GM12878 (cell line): ENCODE results near the gene ZBTB21. TPM values are rescaled to one million over a fixed set of nuclear protein-coding genes. Genes with fewer than 3 reads are reported as not detected.

Experiments used
- ATAC-seq: fragments of 200-7000 bp; cut with Tn5 transposase; 3 replicates; pipeline ENCODE4 v1.9.1; 2020; ENCODE audit warnings: mild to moderate bottlenecking, moderate library complexity
- BruUV-seq: library from RNA; stranded (reverse); fragments of 400-500 nt; replicated peaks from 2 replicates; lab custom pipeline; 2021; lab: Mats Ljungman, UMichigan
- CTCF ChIA-PET: fragments of 300-600 bp; sonication (Branson Sonifier 250); formaldehyde crosslinking; extraction: SDS; loops from one replicate; lab custom pipeline; 2021; ENCODE audit warnings: inconsistent platforms; lab: Yijun Ruan, JAX
- POLR2A ChIA-PET: fragments of 350-600 bp; formaldehyde crosslinking; extraction: SDS; loops from one replicate; lab custom pipeline; 2021; ENCODE audit warnings: inconsistent platforms; lab: Charles Lee
- RAD21 ChIA-PET: fragments of 300-600 bp; sonication (Branson Sonifier 250); formaldehyde crosslinking; loops from one replicate; lab custom pipeline; 2023; ENCODE audit warnings: antibody characterized with exemption; ENCODE audit not compliant: unreplicated experiment; lab: Charles Lee
- SMC1A ChIA-PET: fragments of 300-600 bp; sonication (Branson Sonifier 250); formaldehyde crosslinking; loops from one replicate; lab custom pipeline; 2023; ENCODE audit not compliant: unreplicated experiment, uncharacterized antibody; lab: Charles Lee
- DNase-seq: peaks from one replicate; pipeline ENCODE4 v3.0.0-alpha.2; 2011; ENCODE audit warnings: low read depth, low spot score
- FAIRE-seq: peaks from 3 replicates; lab custom pipeline; 2011; peaks lifted over from hg19 to GRCh38; lab: Jason Lieb, UNC
- H2AFZ ChIP-seq: 2 replicates; pipeline ENCODE4 v1.6.0; 2011; ENCODE audit warnings: low read depth, low read length, control low read depth; ENCODE audit not compliant: control insufficient read depth
- H3K27ac ChIP-seq: 2 replicates; pipeline ENCODE4 v1.5.1; 2011; ENCODE audit warnings: control low read depth; ENCODE audit not compliant: control insufficient read depth, insufficient read depth
- H3K27me3 ChIP-seq, 2 experiments: replicated peaks in 1 of 2; 2 replicates each; pipeline versions ENCODE4 v1.6.0 to v1.6.1; 2011; ENCODE audit warnings: low read length in 1 of 2; ENCODE audit not compliant: control insufficient read depth in 2 of 2, insufficient read depth in 2 of 2
- H3K36me3 ChIP-seq, 2 experiments: 2 replicates each; pipeline ENCODE4 v1.5.1; 2011; ENCODE audit warnings: low read length in 1 of 2; ENCODE audit not compliant: control insufficient read depth in 2 of 2, insufficient read depth in 2 of 2
- H3K4me1 ChIP-seq: 2 replicates; pipeline ENCODE4 v1.6.1; 2011; ENCODE audit warnings: mild to moderate bottlenecking, low read length, moderate library complexity, mixed read lengths; ENCODE audit not compliant: control insufficient read depth, insufficient read depth
- H3K4me2 ChIP-seq: 2 replicates; pipeline ENCODE4 v1.6.0; 2011; ENCODE audit warnings: control low read depth; ENCODE audit not compliant: control insufficient read depth, insufficient read depth
- H3K4me3 ChIP-seq: fragments of 200-600 bp; sonication (generic); 2 replicates; pipeline ENCODE4 v1.5.1; 2016
- H3K79me2 ChIP-seq: 2 replicates; pipeline ENCODE4 v1.6.0; 2011; ENCODE audit warnings: low read length; ENCODE audit not compliant: control insufficient read depth, insufficient read depth
- H3K9ac ChIP-seq: 2 replicates; pipeline ENCODE4 v1.8.0; 2011; ENCODE audit warnings: low read length, control low read depth, mixed read lengths; ENCODE audit not compliant: control insufficient read depth, insufficient read depth
- H3K9me3 ChIP-seq: replicated peaks from 3 replicates; pipeline ENCODE4 v1.5.1; 2011; ENCODE audit warnings: mild to moderate bottlenecking, low read length; ENCODE audit not compliant: control insufficient read depth, insufficient read depth
- H4K20me1 ChIP-seq: 2 replicates; pipeline ENCODE4 v1.6.0; 2011; ENCODE audit not compliant: control insufficient read depth, insufficient read depth
- BACH1 ChIP-seq: fragments of 450-650 bp; IDR thresholded peaks from 2 replicates; pipeline ENCODE4 v1.6.1; 2017; ENCODE audit warnings: mild to moderate bottlenecking, borderline replicate concordance
- GABPA ChIP-seq: IDR thresholded peaks from 2 replicates; pipeline ENCODE4 v1.6.1; 2014; ENCODE audit warnings: antibody characterized with exemption, low read depth, mild to moderate bottlenecking, inconsistent platforms
- KAT2A ChIP-seq: conservative IDR thresholded peaks from 2 replicates; pipeline ENCODE4 v1.6.1; 2011; ENCODE audit warnings: low read depth, low read length; ENCODE audit not compliant: control insufficient read depth
- MEF2B ChIP-seq: fragments of 450-650 bp; IDR thresholded peaks from 2 replicates; pipeline ENCODE4 v1.6.1; 2018; ENCODE audit warnings: mild to moderate bottlenecking, moderate library complexity; ENCODE audit not compliant: partially characterized antibody, poor library complexity, severe bottlenecking
- NFXL1 ChIP-seq: fragments of 450-650 bp; IDR thresholded peaks from 2 replicates; pipeline ENCODE4 v1.6.1; 2017; ENCODE audit warnings: antibody characterized with exemption, mild to moderate bottlenecking, borderline replicate concordance
- NRF1 ChIP-seq: conservative IDR thresholded peaks from 2 replicates; pipeline ENCODE4 v1.6.1; 2011; ENCODE audit warnings: mild to moderate bottlenecking, low read depth, low read length, improper control_type of control experiment
- RCOR1 ChIP-seq: conservative IDR thresholded peaks from 2 replicates; pipeline ENCODE4 v1.6.1; 2012; ENCODE audit warnings: low read depth, low read length, improper control_type of control experiment
- RUNX3 ChIP-seq: IDR thresholded peaks from 2 replicates; pipeline ENCODE4 v1.6.1; 2012; ENCODE audit warnings: low read length, inconsistent platforms
- SREBF2 ChIP-seq: IDR thresholded peaks from 2 replicates; pipeline ENCODE4 v1.6.1; 2012; ENCODE audit warnings: mild to moderate bottlenecking, low read length
- SUPT20H ChIP-seq: IDR thresholded peaks from 2 replicates; pipeline ENCODE4 v1.6.1; 2011; ENCODE audit warnings: low read depth, mild to moderate bottlenecking, low read length, moderate library complexity, borderline replicate concordance; ENCODE audit not compliant: control insufficient read depth
- WGBS: methylation state at CpG from one replicate; pipeline ENCODE4 v1.1.6; 2016; ENCODE audit warnings: low lambda C conversion rate; ENCODE audit not compliant: insufficient replicate concordance, insufficient coverage; ENCODE audit errors: missing lambda C conversion rate; 5-methylcytosine and 5-hydroxymethylcytosine counted together
- in situ Hi-C: fragments of 300-500 bp; cut with MboI; formaldehyde crosslinking; loops from 9 replicates; pipeline ENCODE4 v1.14.3; 2018; ENCODE audit warnings: mixed read lengths
- intact Hi-C: fragments of 100-400 bp; cut with micrococcal nuclease; formaldehyde crosslinking; loops from one replicate; pipeline ENCODE4 v1.14.2; 2022; ENCODE audit not compliant: unreplicated experiment
- polyA plus RNA-seq, 11 experiments: library from polyadenylated mRNA; depleted of rRNA in 4 of 11; unstranded in 6 of 11; stranded (reverse) in 5 of 11; fragments of >200 nt; fragmentation: Nextera tagmentation in 4 of 11; fragmentation: Illumina TruSeq in 1 of 11; extraction: Ambion mirVana in 4 of 11; extraction: Trizol in 1 of 11; gene quantifications; 1 replicate in 1 of 11; 2 replicates in 10 of 11; pipeline versions ENCODE4 v1.2.1 to v1.2.3, GENCODE V29; 2011 to 2016; ENCODE audit warnings: inconsistent platforms in 2 of 11, missing spikeins in 2 of 11, low read depth in 1 of 11
- total RNA-seq, 4 experiments: library from RNA; depleted of rRNA in 3 of 4; stranded (reverse); fragments of >200 nt in 3 of 4; fragmentation: Illumina TruSeq in 1 of 4; extraction: Trizol in 1 of 4; gene quantifications; 2 replicates each; pipeline versions ENCODE4 v1.2.1 to v1.2.3, GENCODE V29; 2013 to 2021

ZBTB21 gene
- total and polyA plus RNA-seq, 10 of the 15 experiments (the other 5 are each of a cell fraction or from before 2014, with no cell fraction given) = 1.8 to 21.6 (median 10.6) TPM

DNA sequence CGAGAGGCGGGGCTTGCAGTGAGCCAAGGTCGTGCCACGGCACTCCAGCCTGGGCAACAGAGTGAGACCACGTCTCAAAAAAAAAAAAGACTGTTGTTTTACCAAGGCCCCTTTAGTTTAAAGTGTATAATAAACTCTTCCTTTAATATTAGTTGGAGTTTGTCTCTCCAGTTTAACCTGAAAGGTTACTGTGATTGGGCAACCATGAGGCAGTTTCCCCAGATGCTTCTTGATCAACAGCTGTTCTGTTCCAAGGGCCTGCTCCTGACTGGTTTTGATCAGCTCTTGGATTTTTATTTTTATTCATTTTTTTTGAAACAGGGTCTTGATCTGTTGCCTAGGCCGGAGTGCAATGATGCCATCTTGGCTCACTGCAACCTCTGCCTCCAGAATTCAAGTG, 38.3 kb downstream of the ZBTB21 start:
- H3K27ac ChIP-seq = no peak overlapping the region
- ChIA-PET POLR2A (no interaction called here), CTCF (no interaction called here)
- H3K4me2 ChIP-seq = no peak overlapping the region
- no peaks in the 10 kb centered on the region for H3K79me2 ChIP-seq
- no peak overlapping the region for H3K9ac ChIP-seq
- no peak for ATAC-seq
- no peak for TF ChIP-seq RUNX3
- TF ChIP-seq GABPA = no peak
- TF ChIP-seq SUPT20H = no peak
- TF ChIP-seq NFXL1 = no peak
- TF ChIP-seq MEF2B = no peak
- no peak for TF ChIP-seq RCOR1
- TF ChIP-seq SREBF2 = no peak
- no peak for TF ChIP-seq BACH1
- no peak for TF ChIP-seq NRF1
- no peak for TF ChIP-seq KAT2A
- TF ChIP-seq, all 136 proteins: peak for 0
- 81% methylated on average over 6 of the region's 6 CpGs for WGBS
- FAIRE-seq (no peak), DNase-seq (no peak)
- Histone ChIP-seq H2AFZ (no peak overlapping the region), H3K36me3 (no peaks in the 10 kb centered on the region), H3K4me3 (no peak overlapping the region), H3K9me3 (no peaks in the 10 kb centered on the region; the same call in 2 of the 3 replicates), H3K4me1 (peaks cover 7% of the 10 kb centered on the region), H4K20me1 (no peaks in the 10 kb centered on the region), H3K27me3 (no peaks in the 10 kb centered on the region)
- intact Hi-C loops = no loop called here
- ChIA-PET RAD21 (no interaction called here), SMC1A (no interaction called here)
- in situ Hi-C loops = no loop called here
- BruUV-seq = no TSS peak
